Mucosa of stomach (tissue), 1 donor: ENCODE data around the gene ITGA2B.

Source experiments
- H3K27me3 ChIP-seq: one replicate; pipeline ENCODE4 v1.7.0; 2013; ENCODE audit warnings: mild to moderate bottlenecking, low read length; ENCODE audit not compliant: control insufficient read depth, insufficient read depth
- H3K36me3 ChIP-seq: one replicate; pipeline ENCODE4 v1.7.0; 2013; ENCODE audit warnings: low read length; ENCODE audit not compliant: control insufficient read depth, insufficient read depth
- H3K4me1 ChIP-seq: one replicate; pipeline ENCODE4 v1.7.0; 2013; ENCODE audit warnings: mild to moderate bottlenecking, low read length; ENCODE audit not compliant: control insufficient read depth, insufficient read depth
- H3K4me3 ChIP-seq: one replicate; pipeline ENCODE4 v1.7.0; 2013; ENCODE audit warnings: low read length
- H3K9ac ChIP-seq: one replicate; pipeline ENCODE4 v1.7.0; 2013; ENCODE audit warnings: mild to moderate bottlenecking, low read length, moderate library complexity
- H3K9me3 ChIP-seq: one replicate; pipeline ENCODE4 v1.7.0; 2013; ENCODE audit warnings: mild to moderate bottlenecking, low read length, moderate library complexity; ENCODE audit not compliant: control insufficient read depth
- donor health status: Pancreatic carcinoma.

Gene ITGA2B

GRCh38 chr17:44361292-44362260, 27.9 kb downstream of the ITGA2B start:
- no peaks in the 10 kb centered on the region for H3K9me3 ChIP-seq
- H3K4me3 ChIP-seq, result no peak overlapping the region
- H3K27me3 ChIP-seq, result peaks cover 29% of the 10 kb centered on the region
- no peaks in the 10 kb centered on the region for H3K36me3 ChIP-seq
- H3K9ac ChIP-seq, result no peak overlapping the region
- no peaks in the 10 kb centered on the region for H3K4me1 ChIP-seq

- Histone ChIP-seq H3K27me3 (peaks cover 26% of the 10 kb centered on the region), H3K4me3 (no peak overlapping the region), H3K36me3 (no peaks in the 10 kb centered on the region), H3K9ac (no peak overlapping the region), H3K9me3 (no peaks in the 10 kb centered on the region), H3K4me1 (no peaks in the 10 kb centered on the region)
Measured at GRCh38 chr17:44360826-44361225, 28.6 kb downstream of the ITGA2B start.

- Histone ChIP-seq H3K9ac (no peak overlapping the region), H3K4me1 (no peaks in the 10 kb centered on the region), H3K9me3 (no peaks in the 10 kb centered on the region), H3K4me3 (no peak overlapping the region), H3K36me3 (no peaks in the 10 kb centered on the region), H3K27me3 (peaks cover 26% of the 10 kb centered on the region)
Measured at GRCh38 chr17:44360144-44360533, 29.3 kb downstream of the ITGA2B start.

- H3K4me1 ChIP-seq, result no peaks in the 10 kb centered on the region
- H3K9ac ChIP-seq, result no peak overlapping the region
- H3K27me3 ChIP-seq, result peaks cover 26% of the 10 kb centered on the region
- no peak overlapping the region for H3K4me3 ChIP-seq
- H3K9me3 ChIP-seq, result no peaks in the 10 kb centered on the region
- no peaks in the 10 kb centered on the region for H3K36me3 ChIP-seq
Measured at GRCh38 chr17:44359458-44360143, 29.8 kb downstream of the ITGA2B start.

- H3K4me1 ChIP-seq, result no peaks in the 10 kb centered on the region
- no peaks in the 10 kb centered on the region for H3K36me3 ChIP-seq
- H3K27me3 ChIP-seq, result peaks cover 26% of the 10 kb centered on the region
- no peaks in the 10 kb centered on the region for H3K9me3 ChIP-seq
- H3K4me3 ChIP-seq, result no peak overlapping the region
- H3K9ac ChIP-seq, result no peak overlapping the region
Measured at GRCh38 chr17:44359006-44359405, 30.4 kb downstream of the ITGA2B start.

- H3K9ac ChIP-seq, result no peak overlapping the region
- no peak overlapping the region for H3K4me3 ChIP-seq
- H3K9me3 ChIP-seq, result no peaks in the 10 kb centered on the region
- no peaks in the 10 kb centered on the region for H3K36me3 ChIP-seq
- peaks cover 5% of the 10 kb centered on the region for H3K4me1 ChIP-seq
- H3K27me3 ChIP-seq, result peaks cover 22% of the 10 kb centered on the region
Measured at GRCh38 chr17:44358066-44358465, 31.4 kb downstream of the ITGA2B start.

- Histone ChIP-seq H3K36me3 (no peaks in the 10 kb centered on the region), H3K4me1 (peaks cover 5% of the 10 kb centered on the region), H3K4me3 (no peak overlapping the region), H3K9ac (no peak overlapping the region), H3K9me3 (no peaks in the 10 kb centered on the region), H3K27me3 (peaks cover 8% of the 10 kb centered on the region)
Measured at GRCh38 chr17:44356241-44356640, 33.2 kb downstream of the ITGA2B start.

- H3K4me1 ChIP-seq, result peaks cover 5% of the 10 kb centered on the region
- no peak overlapping the region for H3K9ac ChIP-seq
- no peaks in the 10 kb centered on the region for H3K9me3 ChIP-seq
- no peak overlapping the region for H3K4me3 ChIP-seq
- peaks cover 3% of the 10 kb centered on the region for H3K27me3 ChIP-seq
- H3K36me3 ChIP-seq, result peaks cover 5% of the 10 kb centered on the region
Measured at GRCh38 chr17:44355642-44356099, 33.8 kb downstream of the ITGA2B start.

GRCh38 chr17:44354582-44355561, 34.6 kb downstream of the ITGA2B start:
- no peak overlapping the region for H3K4me3 ChIP-seq
- H3K4me1 ChIP-seq, result peaks cover 5% of the 10 kb centered on the region
- H3K9me3 ChIP-seq, result no peaks in the 10 kb centered on the region
- H3K9ac ChIP-seq, result no peak overlapping the region
- H3K27me3 ChIP-seq, result no peaks in the 10 kb centered on the region
- H3K36me3 ChIP-seq, result peaks cover 10% of the 10 kb centered on the region

- H3K9ac ChIP-seq, result no peak overlapping the region
- peaks cover 5% of the 10 kb centered on the region for H3K4me1 ChIP-seq
- H3K36me3 ChIP-seq, result peaks cover 10% of the 10 kb centered on the region
- no peaks in the 10 kb centered on the region for H3K9me3 ChIP-seq
- no peak overlapping the region for H3K4me3 ChIP-seq
- H3K27me3 ChIP-seq, result no peaks in the 10 kb centered on the region
Measured at GRCh38 chr17:44353672-44354331, 35.6 kb downstream of the ITGA2B start.
